ENCODE results near the gene MAP2K5.

The MAP2K5 gene

GRCh38 chr15:67820122-67820991 is 277.9 kb downstream of the MAP2K5 start:
- no peak overlapping the region for H3K4me3 ChIP-seq (ENCODE audit: low read length)
- no peak for TF ChIP-seq CTCF (conservative IDR thresholded peaks at IDR 0.05; ENCODE audit: low read depth, low read length)
- no peak for DNase-seq (ENCODE audit: low read depth)

GRCh38 chr15:67820992-67821783 is 278.7 kb downstream of the MAP2K5 start:
- H3K4me3 ChIP-seq (ENCODE audit: low read length), result no peak overlapping the region
- no peak for TF ChIP-seq CTCF (conservative IDR thresholded peaks at IDR 0.05; ENCODE audit: low read depth, low read length)
- DNase-seq (ENCODE audit: low read depth), result no peak

GRCh38 chr15:67821784-67822440 is 279.4 kb downstream of the MAP2K5 start:
- H3K4me3 ChIP-seq (ENCODE audit: low read length), result no peak overlapping the region
- no peak for DNase-seq (ENCODE audit: low read depth)
- TF ChIP-seq CTCF (conservative IDR thresholded peaks at IDR 0.05; ENCODE audit: low read depth, low read length), result no peak

- H3K4me3 ChIP-seq (ENCODE audit: low read length), result no peak overlapping the region
- no peak for DNase-seq (ENCODE audit: low read depth)
- no peak for TF ChIP-seq CTCF (conservative IDR thresholded peaks at IDR 0.05; ENCODE audit: low read depth, low read length)
Observed at GRCh38 chr15:67822537-67823313, 280.2 kb downstream of the MAP2K5 start.

- no peak overlapping the region for H3K4me3 ChIP-seq (ENCODE audit: low read length)
- DNase-seq (ENCODE audit: low read depth), result no peak
- no peak for TF ChIP-seq CTCF (conservative IDR thresholded peaks at IDR 0.05; ENCODE audit: low read depth, low read length)
Observed at GRCh38 chr15:67823314-67824196, 281.1 kb downstream of the MAP2K5 start.
